Ovary (tissue), 9 donors: ENCODE results near the gene TMBIM4. TPM values are rescaled to one million over a fixed set of nuclear protein-coding genes. Genes with fewer than 3 reads are reported as not detected.

Experiments
- DNase-seq, 5 donors: peaks; one replicate each; pipeline ENCODE4 v3.0.0-alpha.2; 2019 to 2020
- H3K27ac ChIP-seq, 2 donors: fragments of 200-600 bp; one replicate each; pipeline versions ENCODE4 v1.5.1 to v1.8.0; 2019 to 2022
- H3K27me3 ChIP-seq: fragments of 200-600 bp; one replicate; pipeline ENCODE4 v1.8.0; 2022
- H3K36me3 ChIP-seq: fragments of 200-600 bp; sonication (generic); one replicate; pipeline ENCODE4 v1.5.1; 2019
- H3K4me1 ChIP-seq: one replicate; pipeline ENCODE4 v1.8.1; 2013; ENCODE audit warnings: mild to moderate bottlenecking, moderate library complexity; ENCODE audit not compliant: insufficient read depth
- H3K4me3 ChIP-seq: fragments of 200-600 bp; sonication (generic); one replicate; pipeline ENCODE4 v1.5.1; 2017
- H3K9me3 ChIP-seq, 2 donors: fragments of 200-600 bp in 1 of 2; sonication (generic) in 1 of 2; one replicate each; pipeline versions ENCODE4 v1.5.1 to v1.8.1; 2013 to 2019; ENCODE audit warnings: mild to moderate bottlenecking in 1 of 2, moderate library complexity in 1 of 2
- EP300 ChIP-seq: sonication (generic); formaldehyde crosslinking; IDR thresholded peaks from one replicate; pipeline ENCODE4 v1.6.1; 2017; ENCODE audit warnings: antibody characterized with exemption
- POLR2A ChIP-seq: fragments of 450-650 bp; IDR thresholded peaks from one replicate; pipeline ENCODE4 v1.6.1; 2017; ENCODE audit warnings: antibody characterized with exemption, mild to moderate bottlenecking, moderate library complexity
- WGBS, 3 donors: extraction: QIAGEN DNeasy Blood & Tissue Kit in 1 of 3; methylation state at CpG; one replicate each; pipeline versions ENCODE4 v1.1.5 to v1.1.7; 2013 to 2017; 5-methylcytosine and 5-hydroxymethylcytosine counted together
- intact Hi-C, 4 donors: fragments of 100-400 bp; cut with DNase I; formaldehyde crosslinking; loops; one replicate each; pipeline versions ENCODE4 v1.11.0 to v1.15.1; 2022 to 2023
- polyA plus RNA-seq, 2 donors: library from polyadenylated mRNA; stranded (reverse); fragments of 200-250 nt in 1 of 2; fragments of 350-450 nt in 1 of 2; fragmentation: Illumina TruSeq in 1 of 2; extraction: RNeasy Lipid Tissue Mini Kit (QIAGEN cat#74804) in 1 of 2; gene quantifications; one replicate each; pipeline ENCODE4 v1.2.3, GENCODE V29; 2013 to 2014
- total RNA-seq, 7 donors: library from RNA; depleted of rRNA in 2 of 7; stranded (reverse); fragments of >200 nt in 2 of 7; fragmentation: NEBNext Ultra II Directional in 3 of 7; extraction: Animal tissue kit (Norgen Biotek cat#: 25700) in 3 of 7; gene quantifications; one replicate each; pipeline versions ENCODE4 v1.1.0 to v1.2.4, GENCODE V29; 2016 to 2023
- TF ChIP-seq, protein P1 (sequence below), 3 donors: fragments of 450-650 bp in 2 of 3; fragments of 200-600 bp in 1 of 3; IDR thresholded peaks; one replicate each; pipeline versions ENCODE4 v1.5.1 to v1.8.0; 2016 to 2022; ENCODE audit warnings: antibody characterized with exemption in 3 of 3, mild to moderate bottlenecking in 1 of 3
- donor health status: DM: no; HTN: no; CAD: no; lungs with moderate emphysema.
- donor health status: DM: no; HTN: no; CAD: no.
- donor health status: Bipolar disorder and iron deficiency.
- donor health status: DM: yes; HTN: yes; CAD: no.
- donor health status: DM: no; HTN: no; CAD: no.
- donor health status: DM: yes; HTN: yes; CAD: no.

Gene TMBIM4
- total and polyA plus RNA-seq, 9 donors, result 78.3 to 154 (median 112) TPM

DNA sequence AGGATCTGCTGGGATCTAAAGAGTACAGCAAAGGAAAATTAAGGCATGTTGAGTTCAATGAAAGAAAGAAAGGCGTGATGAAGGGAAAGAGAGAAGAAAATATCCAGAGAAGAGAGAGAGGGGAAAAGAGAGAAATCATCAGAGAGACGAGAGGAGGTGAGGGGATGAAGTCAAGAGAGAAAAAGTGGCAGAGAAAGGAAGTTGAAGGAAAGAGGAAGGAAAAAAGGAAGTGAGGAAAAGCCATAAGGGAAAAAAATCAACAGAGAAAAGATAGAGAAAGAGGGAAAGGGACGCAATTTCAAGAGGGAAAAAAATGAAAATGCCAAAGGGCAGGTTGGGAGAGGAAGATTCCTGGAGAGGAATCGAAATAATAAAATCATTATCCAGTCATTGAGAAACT, 79.6 kb downstream of the TMBIM4 start:
- intact Hi-C loops, result no loop called here
- H3K36me3 ChIP-seq, result no peaks in the 10 kb centered on the region
- WGBS, 3 donors, result 81 to 89% (median 88%) methylated on average over 4 of the region's 4 CpGs

DNA sequence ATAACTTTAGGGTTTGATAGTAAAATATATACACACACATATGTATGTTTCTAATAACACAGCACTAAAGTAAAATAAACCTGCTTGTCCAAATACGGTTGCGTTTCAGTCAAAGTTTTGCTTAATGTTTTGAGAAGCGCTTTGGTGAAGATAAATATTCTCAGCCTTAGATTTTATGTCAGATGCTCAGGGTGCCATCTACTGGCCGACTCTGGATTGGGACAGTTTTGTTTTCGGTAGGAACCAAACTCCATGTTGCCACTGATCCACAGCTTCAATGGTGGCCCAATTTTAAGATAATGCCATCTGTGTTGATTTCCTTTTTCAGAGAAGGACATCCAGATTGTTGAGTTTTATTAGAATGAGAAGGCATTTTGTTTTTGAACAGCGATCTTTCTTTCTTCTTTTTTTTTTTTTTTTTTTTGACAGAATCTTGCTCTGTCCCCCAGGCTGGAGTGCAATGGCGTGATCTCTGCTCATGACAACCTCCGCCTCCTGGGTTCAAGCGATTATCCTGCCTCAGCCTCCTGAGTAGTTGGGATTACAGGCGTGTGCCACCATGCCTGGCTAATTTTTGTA, 82.3 kb downstream of the TMBIM4 start:
- TF ChIP-seq EP300 (no peak), POLR2A (no peak)
- TF ChIP-seq, protein P1, sequence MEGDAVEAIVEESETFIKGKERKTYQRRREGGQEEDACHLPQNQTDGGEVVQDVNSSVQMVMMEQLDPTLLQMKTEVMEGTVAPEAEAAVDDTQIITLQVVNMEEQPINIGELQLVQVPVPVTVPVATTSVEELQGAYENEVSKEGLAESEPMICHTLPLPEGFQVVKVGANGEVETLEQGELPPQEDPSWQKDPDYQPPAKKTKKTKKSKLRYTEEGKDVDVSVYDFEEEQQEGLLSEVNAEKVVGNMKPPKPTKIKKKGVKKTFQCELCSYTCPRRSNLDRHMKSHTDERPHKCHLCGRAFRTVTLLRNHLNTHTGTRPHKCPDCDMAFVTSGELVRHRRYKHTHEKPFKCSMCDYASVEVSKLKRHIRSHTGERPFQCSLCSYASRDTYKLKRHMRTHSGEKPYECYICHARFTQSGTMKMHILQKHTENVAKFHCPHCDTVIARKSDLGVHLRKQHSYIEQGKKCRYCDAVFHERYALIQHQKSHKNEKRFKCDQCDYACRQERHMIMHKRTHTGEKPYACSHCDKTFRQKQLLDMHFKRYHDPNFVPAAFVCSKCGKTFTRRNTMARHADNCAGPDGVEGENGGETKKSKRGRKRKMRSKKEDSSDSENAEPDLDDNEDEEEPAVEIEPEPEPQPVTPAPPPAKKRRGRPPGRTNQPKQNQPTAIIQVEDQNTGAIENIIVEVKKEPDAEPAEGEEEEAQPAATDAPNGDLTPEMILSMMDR (IDR thresholded peaks at IDR 0.05), result peak; percentile 40 to 69 (median 60)
- 24 to 30% (median 26%) methylated on average over 10 of the region's 10 CpGs for WGBS, 3 donors

More for the DNA sequence above, 79.6 kb downstream of the TMBIM4 start:
- Histone ChIP-seq H3K27ac (no peak overlapping the region), H3K27me3 (no peaks in the 10 kb centered on the region), H3K9me3 (no peaks in the 10 kb centered on the region), H3K4me3 (no peak overlapping the region), H3K4me1 (peaks cover 2% of the 10 kb centered on the region)
- DNase-seq, result no peak
- TF ChIP-seq, protein P1 (IDR thresholded peaks at IDR 0.05), result no peak
- TF ChIP-seq EP300 (no peak), POLR2A (no peak)

DNA sequence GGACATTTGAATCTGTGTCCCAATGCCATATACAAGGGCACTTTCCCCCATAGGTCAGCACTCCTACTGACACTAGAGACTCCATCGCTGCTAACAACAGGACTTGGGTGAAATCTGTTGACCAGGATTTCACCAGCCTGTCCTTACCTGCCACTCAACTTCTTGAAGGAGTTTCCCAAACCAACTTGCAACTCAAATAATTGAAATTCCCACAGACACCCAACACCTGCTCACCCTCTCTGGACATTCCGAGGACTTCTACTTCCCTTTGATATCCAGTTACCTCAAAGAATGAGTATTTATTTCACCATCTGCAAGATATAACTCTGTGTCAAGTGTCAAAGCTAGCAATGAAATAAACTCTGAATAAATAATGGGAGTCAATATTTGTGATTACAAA, 83.8 kb downstream of the TMBIM4 start:
- no peak for DNase-seq
- no peak overlapping the region for H3K27ac ChIP-seq
- H3K9me3 ChIP-seq, result no peaks in the 10 kb centered on the region
- peaks cover 2% of the 10 kb centered on the region for H3K4me1 ChIP-seq
- H3K4me3 ChIP-seq, result no peak overlapping the region
- TF ChIP-seq POLR2A, result no peak
- TF ChIP-seq EP300, result no peak
- TF ChIP-seq, protein P1 (IDR thresholded peaks at IDR 0.05), result no peak
- H3K27me3 ChIP-seq, result no peaks in the 10 kb centered on the region
- 85 to 95% (median 90%) methylated on average over 2 of the region's 2 CpGs for WGBS, 3 donors
- H3K36me3 ChIP-seq, result no peaks in the 10 kb centered on the region
- intact Hi-C loops, result loop anchor here (5.0 to 10.0 kb wide), 4 partner anchors 484 to 1191 kb away; no protein-coding TSS in a partner anchor

More for the DNA sequence above, 82.3 kb downstream of the TMBIM4 start:
- no peak overlapping the region for H3K27ac ChIP-seq
- peaks cover 2% of the 10 kb centered on the region for H3K4me1 ChIP-seq
- intact Hi-C loops, result loop anchor here (5.0 to 10.0 kb wide), 4 partner anchors 485 to 1193 kb away; no protein-coding TSS in a partner anchor
- no peaks in the 10 kb centered on the region for H3K27me3 ChIP-seq
- H3K4me3 ChIP-seq, result no peak overlapping the region
- H3K36me3 ChIP-seq, result no peaks in the 10 kb centered on the region
- no peaks in the 10 kb centered on the region for H3K9me3 ChIP-seq
- peak; percentile 53 to 77 (median 75) for DNase-seq

Other genes with a start within 250 kb of the TMBIM4 start
- 10 to 100 TPM in 5 of 7 donors, 1 to 10 TPM in 2; 3.3 to 24.6 (median 21.5) TPM for gene LLPH, start 39.2 kb downstream of the TMBIM4 start, total RNA-seq
- 10 to 100 TPM; 16.6 to 56.0 TPM for gene LLPH, start 39.2 kb downstream of the TMBIM4 start, polyA plus RNA-seq
- 10 to 100 TPM in 1 of 7 donors, 1 to 10 TPM in 6; 2.1 to 11.4 (median 7.9) TPM for gene IRAK3, start 19.2 kb upstream of the TMBIM4 start, total RNA-seq
- gene IRAK3, start 19.2 kb upstream of the TMBIM4 start, polyA plus RNA-seq, result 1 to 10 TPM; 1.8 to 7.3 TPM
- 1 to 10 TPM; 2.6 to 6.7 (median 5.1) TPM for gene HELB, start 132.5 kb upstream of the TMBIM4 start, total RNA-seq
- gene HELB, start 132.5 kb upstream of the TMBIM4 start, polyA plus RNA-seq, result 1 to 10 TPM; 1.1 to 1.4 TPM